Amygdala (tissue), 56 donors: Measurements from ENCODE around the gene OR5H6.
"Not testable (repeated sequence)": the region's sequence is repeated elsewhere in the genome, so short reads cannot be mapped to it uniquely, and the experiment has no call there.

ENCODE experiments used
- DNase-seq, 56 donors: peaks; one replicate each; lab custom pipeline; 2025; lab: John Stamatoyannopoulos, UW

The OR5H6 gene

GRCh38 chr3:98263944-98264343 lies at the start of gene OR5H6:
Gene OR5H6, plus strand, starts transcription at chr3:98264244. Its CDS starts 89 bp downstream, at chr3:98264333.
- no peak for DNase-seq

- no peak for DNase-seq
These were observed 49.0 kb upstream of the OR5H6 start for GRCh38 chr3:98215051-98215450.

GRCh38 chr3:98223907-98224672 lies 40.0 kb upstream of the OR5H6 start:
- no peak for DNase-seq

GRCh38 chr3:98232489-98232888 lies 31.6 kb upstream of the OR5H6 start:
- no peak for DNase-seq

- DNase-seq, result no peak
These were observed 30.6 kb upstream of the OR5H6 start for GRCh38 chr3:98233468-98233867.

- DNase-seq, result no peak
These were observed 23.9 kb upstream of the OR5H6 start for GRCh38 chr3:98240131-98240530.

GRCh38 chr3:98242155-98242554 lies 21.9 kb upstream of the OR5H6 start:
- no peak for DNase-seq

GRCh38 chr3:98243843-98244242 lies 20.2 kb upstream of the OR5H6 start:
- no peak for DNase-seq

- DNase-seq, result no peak
These were observed 17.9 kb upstream of the OR5H6 start for GRCh38 chr3:98246142-98246541.

GRCh38 chr3:98256026-98256425 lies 8.0 kb upstream of the OR5H6 start:
- DNase-seq, result not testable (repeated sequence)

GRCh38 chr3:98259707-98260106 lies 4.3 kb upstream of the OR5H6 start:
- DNase-seq, result no peak

- no peak for DNase-seq
These were observed 2.0 kb upstream of the OR5H6 start for GRCh38 chr3:98262046-98262445.

GRCh38 chr3:98269846-98270245 lies 5.8 kb downstream of the OR5H6 start:
- no peak for DNase-seq

GRCh38 chr3:98272126-98272525 lies 8.1 kb downstream of the OR5H6 start:
- DNase-seq, result no peak

GRCh38 chr3:98274914-98275313 lies 10.9 kb downstream of the OR5H6 start:
- DNase-seq, result no peak

- no peak for DNase-seq
These were observed 18.2 kb downstream of the OR5H6 start, which contains the start of gene OR5H2 for GRCh38 chr3:98282205-98282604. Gene OR5H2, plus strand, starts transcription at chr3:98282505. Its CDS starts 398 bp downstream, at chr3:98282903.

GRCh38 chr3:98290916-98291315 lies 26.9 kb downstream of the OR5H6 start:
- DNase-seq, result no peak

GRCh38 chr3:98291332-98291957 lies 27.4 kb downstream of the OR5H6 start:
- no peak for DNase-seq
